Panc1 (cell line): ENCODE measurements around the gene MRGPRD. TPM values are rescaled to one million over a fixed set of nuclear protein-coding genes. Genes with fewer than 3 reads are reported as not detected.

ENCODE experiments used
- ATAC-seq: fragments of 200-7000 bp; cut with Tn5 transposase; 2 replicates; pipeline ENCODE4 v1.9.1; 2020; ENCODE audit warnings: mild to moderate bottlenecking, moderate library complexity
- BruUV-seq: library from RNA; stranded (reverse); fragments of 400-500 nt; replicated peaks from 2 replicates; lab custom pipeline; 2021; lab: Mats Ljungman, UMichigan
- CTCF ChIA-PET: fragments of 300-600 bp; sonication (Branson Sonifier 250); formaldehyde crosslinking; loops from one replicate; lab custom pipeline; 2022; ENCODE audit warnings: antibody characterized with exemption; lab: Charles Lee
- POLR2A ChIA-PET: fragments of 300-600 bp; sonication (Branson Sonifier 250); formaldehyde crosslinking; loops from one replicate; lab custom pipeline; 2022; ENCODE audit warnings: antibody characterized with exemption; lab: Charles Lee
- DNase-seq: peaks from one replicate; pipeline ENCODE4 v3.0.0-alpha.2; 2010; ENCODE audit warnings: low read depth, low spot score
- H3K27ac ChIP-seq: 2 replicates; pipeline ENCODE4 v1.5.1; 2011; ENCODE audit warnings: mild to moderate bottlenecking, low read length, inconsistent platforms
- H3K27me3 ChIP-seq: fragments of 200-500 bp; sonication (Bioruptor generic); 2 replicates; pipeline ENCODE4 v1.6.0; 2014; ENCODE audit warnings: low read length, inconsistent platforms; ENCODE audit not compliant: control insufficient read depth, insufficient read depth
- H3K36me3 ChIP-seq: fragments of 200-500 bp; sonication (Bioruptor generic); 2 replicates; pipeline ENCODE4 v1.5.1; 2014; ENCODE audit warnings: inconsistent platforms, mild to moderate bottlenecking, low read length, moderate library complexity; ENCODE audit not compliant: control insufficient read depth, insufficient read depth
- H3K4me1 ChIP-seq: 2 replicates; pipeline ENCODE4 v1.5.1; 2011; ENCODE audit warnings: inconsistent platforms, mild to moderate bottlenecking, low read length, moderate library complexity; ENCODE audit not compliant: control insufficient read depth, insufficient read depth
- H3K4me3 ChIP-seq, 2 experiments: 2 replicates each; pipeline ENCODE4 v1.5.1; 2011 to 2012; ENCODE audit warnings: low read depth in 2 of 2, low read length in 2 of 2, mild to moderate bottlenecking in 2 of 2, inconsistent platforms in 1 of 2, moderate library complexity in 1 of 2
- H3K9me3 ChIP-seq: fragments of 200-500 bp; sonication (Bioruptor generic); 2 replicates; pipeline ENCODE4 v1.5.1; 2014; ENCODE audit warnings: low read depth, mild to moderate bottlenecking, inconsistent platforms, low read length, moderate library complexity; ENCODE audit not compliant: control insufficient read depth, insufficient read depth
- CTCF ChIP-seq: fragments of 450-650 bp; IDR thresholded peaks from 2 replicates; pipeline ENCODE4 v1.5.1; 2017; ENCODE audit warnings: mild to moderate bottlenecking
- POLR2AphosphoS5 ChIP-seq: IDR thresholded peaks from 2 replicates; pipeline ENCODE4 v1.6.1; 2012; ENCODE audit warnings: mild to moderate bottlenecking, low read depth, low read length, moderate library complexity
- SIN3A ChIP-seq: IDR thresholded peaks from 2 replicates; pipeline ENCODE4 v1.6.1; 2012; ENCODE audit warnings: low read depth, mild to moderate bottlenecking, low read length, moderate library complexity, borderline replicate concordance; ENCODE audit not compliant: insufficient read depth
- TCF7L2 ChIP-seq: IDR thresholded peaks from 2 replicates; pipeline ENCODE4 v1.6.1; 2011; ENCODE audit warnings: mild to moderate bottlenecking, low read depth, low read length, inconsistent platforms
- in situ Hi-C: cut with HindIII; loops from 2 replicates; pipeline ENCODE4 v1.10.0; 2016; ENCODE audit warnings: low sequenced_read_pairs, low pct_unique_long_range_greater_than_20kb
- intact Hi-C: fragments of 100-400 bp; cut with micrococcal nuclease; formaldehyde crosslinking; loops from one replicate; pipeline ENCODE4 v1.10.0; 2022; ENCODE audit not compliant: unreplicated experiment
- total RNA-seq: library from RNA; stranded (reverse); gene quantifications from one replicate; pipeline ENCODE4 v1.2.1, GENCODE V29; 2021; ENCODE audit not compliant: unreplicated experiment
- TF ChIP-seq, protein P1 (sequence below), 2 experiments: IDR thresholded peaks; 2 replicates each; pipeline ENCODE4 v1.6.1; 2011 to 2012; ENCODE audit warnings: low read depth in 2 of 2, control low read depth in 1 of 2, low read length in 1 of 2, mild to moderate bottlenecking in 1 of 2, moderate library complexity in 1 of 2; ENCODE audit not compliant: insufficient read depth in 1 of 2

Gene MRGPRD
- total RNA-seq, 1 experiment from 2014 or later: not detected

GRCh38 chr11:68988491-68988890, 7.7 kb upstream of the MRGPRD start:
- no peak for TF ChIP-seq SIN3A
- Histone ChIP-seq H3K9me3 (no peaks in the 10 kb centered on the region; the same call in 1 of the 2 replicates), H3K27me3 (peaks cover 4% of the 10 kb centered on the region; the same call in 1 of the 2 replicates), H3K4me3 (no peak overlapping the region), H3K36me3 (no peaks in the 10 kb centered on the region), H3K27ac (no peak overlapping the region), H3K4me1 (0 out of 2 replicates have a peak, but pooled peaks cover 2% of the 10 kb centered on the region)
- no TSS peak for BruUV-seq
- POLR2A ChIA-PET: no interaction called here
- intact Hi-C loops: no loop called here
- CTCF ChIA-PET: no interaction called here
- in situ Hi-C loops: no loop called here
- ATAC-seq: no peak
- DNase-seq: no peak

DNA sequence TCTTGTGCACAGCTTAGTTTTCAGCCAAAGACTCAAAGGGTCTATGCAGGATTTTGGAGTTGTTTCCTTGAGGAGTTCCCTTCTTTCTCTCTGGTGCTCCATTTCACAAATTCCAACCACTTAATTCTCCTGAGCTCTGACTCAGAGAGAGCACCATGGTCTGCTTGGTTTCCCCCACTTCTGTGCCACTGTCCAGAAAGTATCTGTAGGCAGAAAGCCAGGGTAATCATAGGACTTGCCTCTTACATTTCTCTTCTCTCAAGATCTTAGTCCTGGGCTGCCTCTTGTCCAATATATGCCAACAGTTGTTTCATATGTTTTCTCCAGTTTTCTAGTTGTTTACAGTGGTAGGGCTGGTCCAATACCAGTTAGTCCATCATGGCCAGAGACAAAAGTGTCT, 6.4 kb upstream of the MRGPRD start:
- ATAC-seq (no peak), DNase-seq (no peak)
- POLR2A ChIA-PET: no interaction called here
- no peaks in the 10 kb centered on the region for H3K4me1 ChIP-seq
- intact Hi-C loops (no loop called here), in situ Hi-C loops (no loop called here)
- no peaks in the 10 kb centered on the region for H3K36me3 ChIP-seq
- BruUV-seq: no TSS peak
- H3K27me3 ChIP-seq: peaks cover 4% of the 10 kb centered on the region; the same call in 1 of the 2 replicates
- no peaks in the 10 kb centered on the region; the same call in 1 of the 2 replicates for H3K9me3 ChIP-seq
- H3K27ac ChIP-seq: no peak overlapping the region
- H3K4me3 ChIP-seq: no peak overlapping the region
- TF ChIP-seq TCF7L2 (no peak), POLR2AphosphoS5 (no peak), CTCF (no peak), SIN3A (no peak)
- TF ChIP-seq, protein P1, sequence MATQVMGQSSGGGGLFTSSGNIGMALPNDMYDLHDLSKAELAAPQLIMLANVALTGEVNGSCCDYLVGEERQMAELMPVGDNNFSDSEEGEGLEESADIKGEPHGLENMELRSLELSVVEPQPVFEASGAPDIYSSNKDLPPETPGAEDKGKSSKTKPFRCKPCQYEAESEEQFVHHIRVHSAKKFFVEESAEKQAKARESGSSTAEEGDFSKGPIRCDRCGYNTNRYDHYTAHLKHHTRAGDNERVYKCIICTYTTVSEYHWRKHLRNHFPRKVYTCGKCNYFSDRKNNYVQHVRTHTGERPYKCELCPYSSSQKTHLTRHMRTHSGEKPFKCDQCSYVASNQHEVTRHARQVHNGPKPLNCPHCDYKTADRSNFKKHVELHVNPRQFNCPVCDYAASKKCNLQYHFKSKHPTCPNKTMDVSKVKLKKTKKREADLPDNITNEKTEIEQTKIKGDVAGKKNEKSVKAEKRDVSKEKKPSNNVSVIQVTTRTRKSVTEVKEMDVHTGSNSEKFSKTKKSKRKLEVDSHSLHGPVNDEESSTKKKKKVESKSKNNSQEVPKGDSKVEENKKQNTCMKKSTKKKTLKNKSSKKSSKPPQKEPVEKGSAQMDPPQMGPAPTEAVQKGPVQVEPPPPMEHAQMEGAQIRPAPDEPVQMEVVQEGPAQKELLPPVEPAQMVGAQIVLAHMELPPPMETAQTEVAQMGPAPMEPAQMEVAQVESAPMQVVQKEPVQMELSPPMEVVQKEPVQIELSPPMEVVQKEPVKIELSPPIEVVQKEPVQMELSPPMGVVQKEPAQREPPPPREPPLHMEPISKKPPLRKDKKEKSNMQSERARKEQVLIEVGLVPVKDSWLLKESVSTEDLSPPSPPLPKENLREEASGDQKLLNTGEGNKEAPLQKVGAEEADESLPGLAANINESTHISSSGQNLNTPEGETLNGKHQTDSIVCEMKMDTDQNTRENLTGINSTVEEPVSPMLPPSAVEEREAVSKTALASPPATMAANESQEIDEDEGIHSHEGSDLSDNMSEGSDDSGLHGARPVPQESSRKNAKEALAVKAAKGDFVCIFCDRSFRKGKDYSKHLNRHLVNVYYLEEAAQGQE (IDR thresholded peaks at IDR 0.05; ENCODE audit: insufficient read depth in 1 of 2, low read depth in 2 of 2, low read length in 1 of 2): no peak
- CTCF ChIA-PET: no interaction called here

GRCh38 chr11:68983801-68984200, 3.0 kb upstream of the MRGPRD start:
- CTCF ChIA-PET: no interaction called here
- H3K27me3 ChIP-seq: peaks cover 2% of the 10 kb centered on the region; the same call in 1 of the 2 replicates
- POLR2A ChIA-PET: no interaction called here
- intact Hi-C loops: no loop called here
- no peak overlapping the region for H3K27ac ChIP-seq
- DNase-seq: no peak
- no peaks in the 10 kb centered on the region for H3K4me1 ChIP-seq
- no peak overlapping the region for H3K4me3 ChIP-seq
- no TSS peak for BruUV-seq
- ATAC-seq: no peak
- in situ Hi-C loops: no loop called here
- TF ChIP-seq TCF7L2 (no peak), SIN3A (no peak), POLR2AphosphoS5 (no peak), CTCF (no peak)
- TF ChIP-seq, protein P1 (IDR thresholded peaks at IDR 0.05; ENCODE audit: insufficient read depth in 1 of 2, low read depth in 2 of 2, low read length in 1 of 2): no peak
- H3K9me3 ChIP-seq: no peaks in the 10 kb centered on the region; the same call in 1 of the 2 replicates
- no peaks in the 10 kb centered on the region for H3K36me3 ChIP-seq
